ENCODE data around the gene SPTBN1.
"Not testable (repeated sequence)": the region's sequence is repeated elsewhere in the genome, so short reads cannot be mapped to it uniquely, and the experiment has no call there.

SPTBN1 gene

GRCh38 chr2:54513363-54513715 is 57.2 kb downstream of the SPTBN1 start:
- Histone ChIP-seq H4K91ac (ENCODE audit: low read depth, low read length) (no peak overlapping the region), H2BK5ac (ENCODE audit: low read depth, low read length, poor library complexity) (no peak overlapping the region), H3K14ac (ENCODE audit: low read length) (no peak overlapping the region), H3K4me3 (ENCODE audit: low read depth, low read length) (no peak overlapping the region), H3K79me1 (ENCODE audit: low read length) (no peaks in the 10 kb centered on the region), H3K4ac (ENCODE audit: low read depth, low read length) (no peak overlapping the region), H3K4me2 (ENCODE audit: low read length) (no peak overlapping the region), H3K18ac (ENCODE audit: low read length) (no peak overlapping the region), H2AK5ac (ENCODE audit: low read length) (no peak overlapping the region), H3K9ac (ENCODE audit: low read length) (no peak overlapping the region), H3K4me1 (ENCODE audit: control insufficient read depth in 1 of 2, insufficient read depth in 2 of 2, low read length in 2 of 2) (peaks cover 7 to 10% of the 10 kb centered on the region in 2 experiments), H4K12ac (ENCODE audit: low read depth, low read length) (no peak overlapping the region), H2BK12ac (ENCODE audit: low read length) (no peak overlapping the region), H3K27ac (ENCODE audit: low read depth, low read length) (no peak overlapping the region), H2AFZ (ENCODE audit: insufficient read depth, low read length, poor library complexity) (no peak overlapping the region), H3K9me3 (ENCODE audit: insufficient read depth, low read depth, low read length) (no peaks in the 10 kb centered on the region), H3K23ac (ENCODE audit: low read length) (no peak overlapping the region), H2BK120ac (ENCODE audit: insufficient read depth, low read length, poor library complexity) (no peak overlapping the region), H3K79me2 (ENCODE audit: control insufficient read depth, insufficient read depth, low read length, poor library complexity) (no peaks in the 10 kb centered on the region), H3K27me3 (ENCODE audit: insufficient read depth, low read length) (no peaks in the 10 kb centered on the region), H4K8ac (ENCODE audit: low read depth, low read length) (no peak overlapping the region), H3K36me3 (ENCODE audit: control insufficient read depth in 1 of 2, insufficient read depth in 2 of 2, low read length in 2 of 2) (peaks cover 0 to 2% of the 10 kb centered on the region in 2 experiments)
- DNase-seq, result no peak

GRCh38 chr2:54514822-54515569 is 58.9 kb downstream of the SPTBN1 start:
- Histone ChIP-seq H2AFZ (ENCODE audit: insufficient read depth, low read length, poor library complexity) (peak overlapping the region; percentile 50), H2BK12ac (ENCODE audit: low read length) (no peak overlapping the region), H3K4me2 (ENCODE audit: low read length) (no peak overlapping the region), H4K91ac (ENCODE audit: low read depth, low read length) (no peak overlapping the region), H2BK5ac (ENCODE audit: low read depth, low read length, poor library complexity) (peak overlapping the region; percentile 35), H3K4me1 (ENCODE audit: control insufficient read depth in 1 of 2, insufficient read depth in 2 of 2, low read length in 2 of 2) (peaks cover 4 to 8% of the 10 kb centered on the region in 2 experiments), H3K18ac (ENCODE audit: low read length) (no peak overlapping the region), H4K8ac (ENCODE audit: low read depth, low read length) (no peak overlapping the region), H2BK120ac (ENCODE audit: insufficient read depth, low read length, poor library complexity) (no peak overlapping the region), H4K12ac (ENCODE audit: low read depth, low read length) (no peak overlapping the region), H3K27me3 (ENCODE audit: insufficient read depth, low read length) (no peaks in the 10 kb centered on the region), H2AK5ac (ENCODE audit: low read length) (no peak overlapping the region), H3K9ac (ENCODE audit: low read length) (no peak overlapping the region), H3K23ac (ENCODE audit: low read length) (no peak overlapping the region), H3K9me3 (ENCODE audit: insufficient read depth, low read depth, low read length) (no peaks in the 10 kb centered on the region), H3K79me1 (ENCODE audit: low read length) (no peaks in the 10 kb centered on the region), H3K14ac (ENCODE audit: low read length) (no peak overlapping the region), H3K79me2 (ENCODE audit: control insufficient read depth, insufficient read depth, low read length, poor library complexity) (no peaks in the 10 kb centered on the region), H3K4me3 (ENCODE audit: low read depth, low read length) (no peak overlapping the region), H3K4ac (ENCODE audit: low read depth, low read length) (no peak overlapping the region), H3K36me3 (ENCODE audit: control insufficient read depth in 1 of 2, insufficient read depth in 2 of 2, low read length in 2 of 2) (peaks cover 0 to 2% of the 10 kb centered on the region in 2 experiments), H3K27ac (ENCODE audit: low read depth, low read length) (no peak overlapping the region)
- WGBS (ENCODE audit: extremely low coverage, insufficient coverage, insufficient read length), result no CpG with 5 or more reads among the region's 1 CpG
- DNase-seq, result no peak

GRCh38 chr2:54516842-54517241 is 60.7 kb downstream of the SPTBN1 start:
- Histone ChIP-seq H4K12ac (ENCODE audit: low read depth, low read length) (no peak overlapping the region), H3K27ac (ENCODE audit: low read depth, low read length) (no peak overlapping the region), H3K79me2 (ENCODE audit: control insufficient read depth, insufficient read depth, low read length, poor library complexity) (no peaks in the 10 kb centered on the region), H4K91ac (ENCODE audit: low read depth, low read length) (no peak overlapping the region), H4K8ac (ENCODE audit: low read depth, low read length) (no peak overlapping the region), H3K79me1 (ENCODE audit: low read length) (no peaks in the 10 kb centered on the region), H3K9ac (ENCODE audit: low read length) (no peak overlapping the region), H3K4ac (ENCODE audit: low read depth, low read length) (no peak overlapping the region), H3K4me1 (ENCODE audit: control insufficient read depth in 1 of 2, insufficient read depth in 2 of 2, low read length in 2 of 2) (peaks cover 4 to 8% of the 10 kb centered on the region in 2 experiments), H2BK5ac (ENCODE audit: low read depth, low read length, poor library complexity) (no peak overlapping the region), H2AK5ac (ENCODE audit: low read length) (no peak overlapping the region), H3K23ac (ENCODE audit: low read length) (no peak overlapping the region), H3K4me2 (ENCODE audit: low read length) (no peak overlapping the region), H2AFZ (ENCODE audit: insufficient read depth, low read length, poor library complexity) (no peak overlapping the region), H3K27me3 (ENCODE audit: insufficient read depth, low read length) (no peaks in the 10 kb centered on the region), H2BK12ac (ENCODE audit: low read length) (no peak overlapping the region), H3K4me3 (ENCODE audit: low read depth, low read length) (no peak overlapping the region), H2BK120ac (ENCODE audit: insufficient read depth, low read length, poor library complexity) (no peak overlapping the region), H3K9me3 (ENCODE audit: insufficient read depth, low read depth, low read length) (no peaks in the 10 kb centered on the region), H3K36me3 (ENCODE audit: control insufficient read depth in 1 of 2, insufficient read depth in 2 of 2, low read length in 2 of 2) (peaks cover 2 to 3% of the 10 kb centered on the region in 2 experiments), H3K14ac (ENCODE audit: low read length) (no peak overlapping the region), H3K18ac (ENCODE audit: low read length) (no peak overlapping the region)
- WGBS (ENCODE audit: extremely low coverage, insufficient coverage, insufficient read length), result no CpG with 5 or more reads among the region's 2 CpGs
- DNase-seq, result no peak

- H3K9me3 ChIP-seq (ENCODE audit: insufficient read depth, low read depth, low read length); H3K4me1 ChIP-seq (ENCODE audit: control insufficient read depth in 1 of 2, insufficient read depth in 2 of 2, low read length in 2 of 2); H2AK5ac ChIP-seq (ENCODE audit: low read length); H3K36me3 ChIP-seq (ENCODE audit: control insufficient read depth in 1 of 2, insufficient read depth in 2 of 2, low read length in 2 of 2); H2BK5ac ChIP-seq (ENCODE audit: low read depth, low read length, poor library complexity); H3K79me2 ChIP-seq (ENCODE audit: control insufficient read depth, insufficient read depth, low read length, poor library complexity); H3K4ac ChIP-seq (ENCODE audit: low read depth, low read length); H3K79me1 ChIP-seq (ENCODE audit: low read length); H2BK120ac ChIP-seq (ENCODE audit: insufficient read depth, low read length, poor library complexity); H3K14ac ChIP-seq (ENCODE audit: low read length); H3K4me3 ChIP-seq (ENCODE audit: low read depth, low read length); H2BK12ac ChIP-seq (ENCODE audit: low read length); H3K18ac ChIP-seq (ENCODE audit: low read length); H2AFZ ChIP-seq (ENCODE audit: insufficient read depth, low read length, poor library complexity); H3K23ac ChIP-seq (ENCODE audit: low read length); H3K27me3 ChIP-seq (ENCODE audit: insufficient read depth, low read length); H4K91ac ChIP-seq (ENCODE audit: low read depth, low read length); H3K4me2 ChIP-seq (ENCODE audit: low read length); H4K8ac ChIP-seq (ENCODE audit: low read depth, low read length); DNase-seq; H4K12ac ChIP-seq (ENCODE audit: low read depth, low read length); H3K27ac ChIP-seq (ENCODE audit: low read depth, low read length); H3K9ac ChIP-seq (ENCODE audit: low read length): not testable (repeated sequence)
- no CpG with 5 or more reads among the region's 7 CpGs for WGBS (ENCODE audit: extremely low coverage, insufficient coverage, insufficient read length)
These were observed 61.9 kb downstream of the SPTBN1 start for GRCh38 chr2:54518016-54518415.
